Fibroblast of lung (primary cell): Measurements from ENCODE around the gene HOXA13. TPM values are rescaled to one million over a fixed set of nuclear protein-coding genes. Genes with fewer than 3 reads are reported as not detected.

Experiments
- DNase-seq, 2 donors: peaks; one replicate each; pipeline versions ENCODE4 v3.0.0 to v3.0.0-alpha.2; 2010; ENCODE audit warnings: low read depth in 2 of 2
- H2AFZ ChIP-seq: 2 replicates; pipeline ENCODE4 v1.5.1; 2012; ENCODE audit warnings: low read length, control low read depth, inconsistent platforms
- H3K27ac ChIP-seq: 2 replicates; pipeline ENCODE4 v1.5.1; 2011; ENCODE audit warnings: low read length, control low read depth; ENCODE audit not compliant: insufficient read depth
- H3K27me3 ChIP-seq: 2 replicates; pipeline ENCODE4 v1.5.1; 2011; ENCODE audit warnings: mild to moderate bottlenecking, low read length; ENCODE audit not compliant: control insufficient read depth, insufficient read depth
- H3K36me3 ChIP-seq: 2 replicates; pipeline ENCODE4 v1.5.1; 2011; ENCODE audit warnings: low read length; ENCODE audit not compliant: control insufficient read depth, insufficient read depth
- H3K4me1 ChIP-seq: 2 replicates; pipeline ENCODE4 v1.5.1; 2011; ENCODE audit warnings: low read length; ENCODE audit not compliant: control insufficient read depth, insufficient read depth; ENCODE audit errors: extremely low read depth
- H3K4me2 ChIP-seq: 2 replicates; pipeline ENCODE4 v1.5.1; 2011; ENCODE audit warnings: low read length, control low read depth; ENCODE audit not compliant: insufficient read depth; ENCODE audit errors: extremely low read depth
- H3K4me3 ChIP-seq, 4 experiments: fragments of 200-600 bp in 1 of 4; sonication (generic) in 1 of 4; replicated peaks in 1 of 4; 2 replicates each; pipeline ENCODE4 v1.5.1; 2011 to 2016; ENCODE audit warnings: low read length in 4 of 4, low read depth in 3 of 4, mild to moderate bottlenecking in 3 of 4, control low read depth in 2 of 4, inconsistent platforms in 1 of 4, mixed read lengths in 1 of 4; ENCODE audit not compliant: insufficient read depth in 1 of 4; ENCODE audit errors: control extremely low read depth in 1 of 4
- H3K79me2 ChIP-seq: 2 replicates; pipeline ENCODE4 v1.5.1; 2012; ENCODE audit warnings: mild to moderate bottlenecking, low read length, inconsistent platforms; ENCODE audit not compliant: control insufficient read depth, insufficient read depth
- H3K9ac ChIP-seq: 2 replicates; pipeline ENCODE4 v1.5.1; 2011; ENCODE audit warnings: mild to moderate bottlenecking, low read length, control low read depth; ENCODE audit not compliant: insufficient read depth
- H3K9me3 ChIP-seq: 2 replicates; pipeline ENCODE4 v1.5.1; 2012; ENCODE audit warnings: low read depth, low read length; ENCODE audit not compliant: control insufficient read depth, insufficient read depth
- H4K20me1 ChIP-seq: 2 replicates; pipeline ENCODE4 v1.5.1; 2011; ENCODE audit warnings: low read length; ENCODE audit not compliant: control insufficient read depth, insufficient read depth; ENCODE audit errors: extremely low read depth
- EZH2 ChIP-seq: IDR thresholded peaks from 2 replicates; pipeline ENCODE4 v1.5.1; 2012; ENCODE audit warnings: low read length, control low read depth, mild to moderate bottlenecking; ENCODE audit errors: missing control alignments
- polyA plus RNA-seq, 2 donors: library from polyadenylated mRNA; depleted of rRNA in 1 of 2; stranded (reverse) in 1 of 2; unstranded in 1 of 2; fragments of >200 nt; gene quantifications; 2 replicates each; pipeline ENCODE4 v1.2.1, GENCODE V29; 2011 to 2012; ENCODE audit warnings: missing spikeins in 1 of 2
- total RNA-seq: library from RNA; depleted of rRNA; stranded (reverse); fragments of >200 nt; gene quantifications from 2 replicates; pipeline ENCODE4 v1.2.1, GENCODE V29; 2014
- TF ChIP-seq, protein P1 (sequence below), 2 donors: IDR thresholded peaks in 1 of 2; conservative IDR thresholded peaks in 1 of 2; 1 replicate in 1 of 2; 2 replicates in 1 of 2; pipeline ENCODE4 v1.5.1; 2011 to 2012; ENCODE audit warnings: low read length in 2 of 2, control low read depth in 1 of 2, inconsistent platforms in 1 of 2, low read depth in 1 of 2, mild to moderate bottlenecking in 1 of 2

HOXA13 gene
- total and polyA plus RNA-seq, 2 donors (not counting 1 experiment from before 2014, with no cell fraction given) = not detected

GRCh38 chr7:27202018-27202861, 2.3 kb upstream of the HOXA13 start:
- Histone ChIP-seq H4K20me1 (no peaks in the 10 kb centered on the region), H3K4me2 (no peak overlapping the region), H3K36me3 (no peaks in the 10 kb centered on the region), H3K9me3 (no peaks in the 10 kb centered on the region), H3K79me2 (no peaks in the 10 kb centered on the region), H2AFZ (no peak overlapping the region), H3K27ac (no peak overlapping the region), H3K27me3 (peaks cover 87% of the 10 kb centered on the region), H3K4me3 (no peak overlapping the region), H3K9ac (no peak overlapping the region), H3K4me1 (peaks cover 2% of the 10 kb centered on the region)
- TF ChIP-seq EZH2 = peak; percentile 64
- TF ChIP-seq, protein P1, sequence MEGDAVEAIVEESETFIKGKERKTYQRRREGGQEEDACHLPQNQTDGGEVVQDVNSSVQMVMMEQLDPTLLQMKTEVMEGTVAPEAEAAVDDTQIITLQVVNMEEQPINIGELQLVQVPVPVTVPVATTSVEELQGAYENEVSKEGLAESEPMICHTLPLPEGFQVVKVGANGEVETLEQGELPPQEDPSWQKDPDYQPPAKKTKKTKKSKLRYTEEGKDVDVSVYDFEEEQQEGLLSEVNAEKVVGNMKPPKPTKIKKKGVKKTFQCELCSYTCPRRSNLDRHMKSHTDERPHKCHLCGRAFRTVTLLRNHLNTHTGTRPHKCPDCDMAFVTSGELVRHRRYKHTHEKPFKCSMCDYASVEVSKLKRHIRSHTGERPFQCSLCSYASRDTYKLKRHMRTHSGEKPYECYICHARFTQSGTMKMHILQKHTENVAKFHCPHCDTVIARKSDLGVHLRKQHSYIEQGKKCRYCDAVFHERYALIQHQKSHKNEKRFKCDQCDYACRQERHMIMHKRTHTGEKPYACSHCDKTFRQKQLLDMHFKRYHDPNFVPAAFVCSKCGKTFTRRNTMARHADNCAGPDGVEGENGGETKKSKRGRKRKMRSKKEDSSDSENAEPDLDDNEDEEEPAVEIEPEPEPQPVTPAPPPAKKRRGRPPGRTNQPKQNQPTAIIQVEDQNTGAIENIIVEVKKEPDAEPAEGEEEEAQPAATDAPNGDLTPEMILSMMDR (conservative IDR thresholded peaks at IDR 0.05 in 1 of 2, IDR thresholded peaks at IDR 0.05 in 1 of 2; ENCODE audit: low read depth in 1 of 2, low read length in 2 of 2) = no peak
- no peak for DNase-seq

- Histone ChIP-seq H3K36me3 (no peaks in the 10 kb centered on the region), H3K9ac (no peak overlapping the region), H3K4me2 (peak overlapping the region; percentile 1), H3K4me1 (peaks cover 2% of the 10 kb centered on the region), H3K4me3 (no peak overlapping the region), H2AFZ (no peak overlapping the region), H3K79me2 (no peaks in the 10 kb centered on the region), H3K9me3 (no peaks in the 10 kb centered on the region), H3K27ac (no peak overlapping the region), H4K20me1 (no peaks in the 10 kb centered on the region), H3K27me3 (peaks cover 86% of the 10 kb centered on the region)
- no peak for DNase-seq
- TF ChIP-seq, protein P1 (conservative IDR thresholded peaks at IDR 0.05 in 1 of 2, IDR thresholded peaks at IDR 0.05 in 1 of 2; ENCODE audit: low read depth in 1 of 2, low read length in 2 of 2) = no peak
Measured at GRCh38 chr7:27201580-27202017, 1.7 kb upstream of the HOXA13 start.

- TF ChIP-seq, protein P1 (conservative IDR thresholded peaks at IDR 0.05 in 1 of 2, IDR thresholded peaks at IDR 0.05 in 1 of 2; ENCODE audit: low read depth in 1 of 2, low read length in 2 of 2) = no peak
- TF ChIP-seq EZH2 = peak; percentile 98
- Histone ChIP-seq H2AFZ (no peak overlapping the region), H3K4me3 (no peak overlapping the region), H3K4me2 (peak overlapping the region; percentile 1), H3K4me1 (peaks cover 2% of the 10 kb centered on the region), H3K79me2 (no peaks in the 10 kb centered on the region), H3K9me3 (no peaks in the 10 kb centered on the region), H4K20me1 (no peaks in the 10 kb centered on the region), H3K36me3 (no peaks in the 10 kb centered on the region), H3K9ac (no peak overlapping the region), H3K27ac (no peak overlapping the region), H3K27me3 (peaks cover 79% of the 10 kb centered on the region)
- DNase-seq = no peak
Measured at GRCh38 chr7:27200761-27201579, 1.1 kb upstream of the HOXA13 start.
